ENCODE measurements around the gene PASK.

PASK gene

DNA sequence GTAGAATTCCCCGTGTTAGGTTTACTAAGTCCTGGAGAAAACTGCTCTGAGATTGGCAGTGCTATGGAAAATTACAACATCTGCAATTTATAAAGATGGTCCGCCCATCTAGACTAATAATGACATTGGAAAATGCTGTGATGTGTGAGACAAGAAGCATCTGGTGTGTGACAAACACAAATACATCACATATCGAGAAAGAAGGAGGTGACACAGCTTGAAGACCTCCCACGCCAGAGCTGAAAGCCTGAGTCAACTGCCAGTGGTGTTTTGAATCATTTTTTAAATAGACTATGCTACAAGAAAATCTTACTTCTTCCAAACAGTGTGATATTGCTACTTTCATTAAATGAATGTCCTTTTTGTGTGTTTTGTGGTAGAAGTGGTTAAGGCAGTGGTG, 30.6 kb upstream of the PASK start:
- no peak for DNase-seq

DNA sequence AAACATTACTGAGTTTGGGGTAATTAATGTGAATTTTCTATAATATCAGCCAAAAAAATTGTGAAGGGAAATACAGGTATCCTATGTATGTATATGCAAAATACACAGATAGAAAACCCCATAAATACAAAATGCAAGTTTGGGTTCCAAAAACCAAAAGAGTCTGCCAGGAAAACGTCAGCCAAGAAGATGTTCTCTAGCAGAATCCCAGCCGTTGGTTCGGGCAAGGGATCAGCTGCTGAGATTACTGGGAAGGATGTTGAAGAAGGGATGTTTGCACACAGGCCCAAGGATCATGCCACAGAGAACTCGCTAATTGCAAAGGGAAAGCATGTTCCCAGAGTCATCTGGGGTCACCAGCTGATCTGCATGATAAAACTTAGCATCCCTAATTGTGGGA, 29.7 kb upstream of the PASK start:
- no peak for DNase-seq

DNA sequence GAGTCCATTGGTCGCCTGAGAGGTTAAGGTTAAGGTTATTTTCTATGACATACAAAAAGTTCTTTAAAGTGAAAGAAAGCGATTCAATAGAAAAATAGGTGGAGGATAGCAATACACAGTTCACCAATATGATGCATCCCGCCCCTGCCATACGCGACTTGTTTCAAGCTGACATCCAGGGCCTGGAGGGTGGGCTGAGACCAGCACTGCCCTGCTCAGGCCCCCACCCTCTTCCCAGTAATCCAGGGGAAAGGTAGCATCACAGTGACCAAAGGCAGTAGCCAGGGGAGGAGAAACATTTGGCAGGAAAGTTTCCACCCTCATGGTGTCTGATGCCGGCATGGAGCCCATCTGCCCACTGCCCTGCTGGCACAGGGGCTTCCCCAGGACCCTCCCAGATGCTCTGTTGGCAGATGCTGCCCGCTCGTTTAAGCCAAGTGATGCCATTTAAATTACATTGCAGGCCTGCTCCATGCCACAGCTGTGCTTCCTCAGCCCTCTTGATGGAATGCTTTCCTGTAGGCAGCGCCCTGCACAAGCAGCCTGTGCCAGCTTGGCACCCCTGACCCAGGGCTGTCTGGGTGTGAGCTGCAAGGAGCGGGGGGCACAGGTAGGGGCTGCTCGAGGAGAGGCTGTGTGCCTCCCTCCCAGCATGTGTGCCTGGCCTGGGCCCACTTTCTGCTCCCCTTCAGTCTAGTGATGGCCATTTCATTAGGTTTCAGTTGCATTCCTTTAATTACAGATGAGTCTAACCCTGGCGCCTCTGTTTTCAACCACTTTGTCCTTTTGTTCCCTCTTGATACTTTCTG, 28.5 kb upstream of the PASK start:
- DNase-seq = peak; percentile 68

DNA sequence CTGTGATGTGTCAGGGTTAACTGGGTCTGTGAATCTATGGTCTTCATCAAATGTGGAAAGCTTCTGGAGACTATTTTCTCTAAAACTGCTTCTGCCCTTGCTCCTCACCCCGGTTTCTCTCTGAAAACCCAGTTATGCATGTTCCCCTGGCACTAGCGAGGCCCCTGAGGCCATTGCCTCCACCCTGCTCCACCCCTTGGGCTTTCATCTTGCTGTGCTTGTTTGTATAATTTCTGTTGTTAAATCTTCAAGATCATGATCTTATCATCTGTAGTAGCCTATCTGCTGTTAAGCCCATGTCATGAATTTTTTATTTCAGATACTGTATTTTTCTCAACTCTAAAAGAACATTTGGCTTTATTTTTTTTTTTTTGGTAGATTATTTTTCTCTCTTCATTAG, 24.3 kb upstream of the PASK start:
- no peak for DNase-seq

DNA sequence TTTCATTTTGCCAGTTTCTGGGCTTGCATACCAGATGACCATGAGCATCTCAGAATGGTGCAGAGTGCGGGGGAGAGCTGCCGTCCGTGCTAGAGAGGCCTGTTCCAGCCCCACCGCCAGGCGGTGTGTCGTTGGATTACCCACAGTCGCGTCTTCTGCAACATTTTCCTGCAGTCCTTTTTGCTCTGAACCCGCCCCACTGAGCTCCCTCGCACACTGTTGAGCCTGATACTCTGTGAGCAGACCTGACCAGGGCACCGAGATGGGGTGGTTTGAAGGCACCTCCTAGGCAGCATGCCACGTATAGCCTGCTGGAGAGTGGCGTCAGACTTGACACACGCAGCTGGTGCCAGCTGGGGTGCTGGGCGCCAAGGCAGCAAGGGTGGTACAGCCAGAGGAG, 19.1 kb upstream of the PASK start:
- no peak for DNase-seq

DNA sequence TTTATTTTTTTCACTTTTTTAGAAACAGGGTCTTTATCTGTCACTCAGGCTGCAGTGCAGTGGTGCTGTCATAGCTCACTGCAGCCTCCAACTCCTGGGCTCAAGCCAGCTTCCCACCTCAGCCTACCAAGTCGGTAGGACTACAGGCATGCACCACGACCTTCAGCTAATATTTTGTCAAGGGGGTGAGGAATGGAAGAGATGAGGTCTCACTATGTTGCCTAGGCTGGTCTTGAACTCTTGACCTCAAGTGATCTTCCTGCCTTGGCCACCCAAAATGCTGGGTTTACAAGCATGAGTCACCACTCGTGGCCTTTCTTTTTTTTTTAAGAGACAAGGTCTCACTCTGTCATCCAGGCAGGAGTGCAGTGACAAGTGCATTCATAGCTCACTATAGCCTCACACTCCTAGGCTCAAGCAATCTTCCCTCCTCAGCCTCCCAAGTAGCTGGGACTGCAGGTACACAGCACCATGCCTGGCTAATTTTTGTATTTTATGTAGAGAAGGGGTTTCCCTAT, 14.4 kb upstream of the PASK start:
- DNase-seq = no peak

DNA sequence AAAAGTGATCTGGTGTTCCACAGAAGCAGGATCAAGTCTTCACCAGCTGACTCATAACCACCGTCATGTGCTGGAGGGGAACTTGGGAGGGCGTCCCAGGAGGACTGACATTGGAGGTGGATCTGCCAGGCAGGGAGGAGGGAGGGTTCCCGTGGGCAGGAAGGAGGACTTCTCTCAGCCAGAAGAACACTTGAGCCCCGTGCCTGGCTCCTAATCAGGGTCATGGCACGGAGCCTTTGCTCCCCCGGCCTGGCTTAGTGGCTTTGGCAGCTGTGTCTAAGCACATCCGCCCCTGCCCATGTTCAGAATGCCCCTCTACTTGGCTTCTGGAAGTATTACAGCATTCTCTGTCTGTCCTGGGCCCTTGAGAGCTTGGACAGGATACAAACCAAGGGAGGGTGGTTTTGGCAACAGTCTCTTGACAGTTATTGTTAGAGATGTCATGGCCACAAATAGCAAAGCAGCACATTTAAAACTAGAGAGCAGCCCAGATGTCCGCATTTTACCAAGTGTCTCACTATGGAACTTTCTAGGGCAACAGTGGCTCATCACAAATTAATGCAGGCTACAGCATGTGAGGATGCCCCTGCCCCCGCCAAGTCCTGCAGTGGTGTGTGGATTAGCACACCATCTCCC, 12.5 kb upstream of the PASK start:
- peak; percentile 83 for DNase-seq

DNA sequence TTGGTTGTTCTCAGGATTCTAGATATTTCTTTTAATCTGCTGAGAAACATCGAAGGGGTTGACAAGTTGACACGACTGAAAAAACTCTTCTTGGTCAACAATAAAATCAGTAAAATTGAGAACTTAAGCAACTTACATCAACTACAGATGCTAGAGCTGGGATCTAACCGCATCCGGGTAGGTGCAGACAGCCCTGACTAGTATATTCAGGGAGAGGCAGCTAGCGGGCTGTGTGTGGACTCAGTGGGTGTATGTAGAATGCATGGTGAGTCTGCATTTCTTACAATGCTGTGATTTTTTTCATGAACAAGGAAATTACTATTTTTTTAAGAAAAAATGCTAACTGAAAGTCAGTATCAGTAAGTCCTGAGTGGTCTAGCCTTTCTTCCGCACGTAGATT, 11.0 kb upstream of the PASK start:
- no peak for DNase-seq

DNA sequence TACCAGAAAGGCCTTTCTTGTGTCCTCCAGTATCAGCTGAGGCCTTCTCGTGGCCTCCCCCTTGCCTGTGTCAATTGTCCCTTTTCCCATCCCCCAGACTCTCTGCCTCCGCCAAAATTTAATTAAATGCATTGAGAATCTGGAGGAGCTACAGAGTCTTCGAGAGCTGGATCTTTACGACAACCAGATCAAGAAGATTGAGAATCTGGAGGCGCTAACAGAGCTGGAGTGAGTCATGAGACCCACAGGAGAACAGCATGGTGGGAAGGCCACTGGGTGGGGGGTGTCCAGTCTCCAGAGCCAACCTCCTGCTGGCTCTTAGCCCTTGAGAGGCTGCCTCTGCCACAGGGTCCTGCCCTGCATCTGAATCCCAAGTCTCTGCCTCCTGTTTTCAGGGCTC, 9.8 kb upstream of the PASK start:
- DNase-seq = no peak

DNA sequence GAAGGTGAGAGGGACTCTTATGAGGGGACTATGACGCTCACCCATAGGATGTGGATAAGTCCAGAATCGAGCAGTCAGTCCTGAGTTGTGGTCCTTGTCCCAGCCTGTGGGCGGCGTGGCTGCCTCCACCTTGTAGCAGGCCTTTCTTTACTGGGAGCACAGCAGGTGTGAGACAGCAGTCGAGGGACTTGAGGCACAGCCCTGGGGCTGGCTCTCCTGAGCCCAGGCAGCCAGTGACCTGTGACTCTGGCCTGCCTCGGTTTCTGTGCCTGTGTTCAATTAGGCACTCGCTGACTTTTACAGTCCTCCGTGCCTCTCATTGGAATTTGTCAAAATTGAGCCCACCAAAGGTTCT, 9.3 kb upstream of the PASK start:
- DNase-seq = no peak

DNA sequence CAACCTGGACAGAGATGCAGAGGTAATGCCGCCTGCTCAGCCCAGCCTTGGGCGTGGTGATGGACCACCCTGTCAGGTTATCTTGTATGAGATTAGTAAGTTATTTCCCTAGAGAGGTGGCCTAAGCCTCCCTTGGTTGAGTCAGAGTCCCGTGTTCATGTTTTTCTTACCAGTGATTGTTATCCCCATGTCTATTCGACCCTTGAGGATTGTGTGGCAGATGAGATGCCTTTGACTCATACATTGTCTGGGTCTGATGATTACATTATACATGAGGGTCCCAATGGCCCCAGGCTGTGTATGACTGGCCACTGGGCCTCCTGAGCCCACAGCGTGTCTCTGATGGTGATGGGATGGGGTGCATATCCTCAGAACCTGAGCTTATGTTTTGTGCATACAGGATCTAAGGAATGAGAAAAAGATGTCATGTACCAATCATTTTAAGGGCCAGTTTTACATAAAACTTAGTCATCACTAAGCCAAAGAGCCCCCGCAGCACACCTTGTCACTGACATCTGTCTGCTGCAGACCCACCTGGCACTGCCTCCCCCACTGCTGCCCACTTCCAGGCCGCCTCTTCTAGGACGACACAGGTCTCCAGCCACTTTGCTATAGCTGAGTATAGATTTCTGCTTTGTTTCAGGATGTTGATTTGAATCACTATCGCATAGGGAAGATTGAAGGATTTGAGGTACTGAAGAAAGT, 8.7 kb upstream of the PASK start:
- DNase-seq = no peak

DNA sequence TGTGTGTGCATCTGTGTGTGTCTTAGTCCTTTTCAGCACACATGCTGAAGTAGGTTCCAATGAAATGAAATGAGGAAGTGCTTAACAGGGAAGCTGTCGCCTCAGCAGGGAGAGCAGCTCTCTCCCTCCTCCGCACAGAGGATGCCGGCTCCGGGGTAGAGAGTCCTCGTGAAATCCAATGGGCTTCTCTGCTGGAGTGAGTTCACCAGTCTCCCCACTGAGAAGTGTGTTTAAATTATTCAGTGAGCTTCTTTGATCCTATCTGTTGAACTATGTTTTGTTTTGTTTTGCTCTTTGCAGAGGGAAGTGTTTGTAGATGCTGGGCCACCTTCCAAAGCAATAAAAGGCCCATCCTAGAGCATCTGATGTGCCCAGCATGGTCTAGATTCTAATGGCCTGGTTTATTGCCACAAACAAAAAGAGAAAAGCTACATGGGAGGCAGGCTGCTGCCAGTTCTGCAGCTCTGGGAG, 7.7 kb upstream of the PASK start:
- no peak for DNase-seq

DNA sequence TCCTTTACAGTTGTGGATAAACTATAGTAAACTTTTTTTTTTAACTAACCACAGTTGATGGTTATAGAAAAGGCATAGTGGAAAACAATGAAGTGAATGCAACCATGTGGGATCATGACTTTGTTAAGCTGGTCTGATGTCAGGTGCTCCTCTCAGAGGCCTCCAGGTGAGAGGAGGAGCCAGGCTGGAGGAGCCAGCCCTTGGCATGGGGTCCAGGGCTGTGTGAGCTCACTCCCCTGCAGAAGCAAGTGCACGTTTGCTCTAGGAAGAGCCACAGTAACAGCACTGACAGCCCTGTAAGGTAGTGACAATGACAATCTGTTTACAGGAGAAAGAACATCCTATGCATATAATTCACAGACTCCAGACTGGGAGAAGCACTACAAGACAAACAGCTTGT, 6.7 kb upstream of the PASK start:
- no peak for DNase-seq

DNA sequence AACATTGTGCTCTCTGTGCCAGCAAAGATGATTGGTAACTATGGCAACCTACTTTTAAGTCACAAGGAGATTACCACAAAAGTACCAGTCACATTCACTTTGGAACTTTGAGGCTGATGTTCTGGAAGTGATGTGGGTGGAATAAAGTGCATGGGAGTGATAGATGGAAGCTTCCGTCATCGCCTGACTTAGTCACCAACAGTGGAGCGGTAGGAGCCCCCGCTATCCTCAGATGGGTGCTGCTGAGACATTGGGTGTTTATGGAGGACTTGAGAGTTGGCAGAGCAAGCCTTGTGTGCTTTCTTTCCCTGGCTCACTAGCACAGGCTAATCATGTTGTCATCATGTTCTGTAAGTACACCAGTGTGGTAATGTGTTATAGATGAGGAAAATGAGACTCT, 5.6 kb upstream of the PASK start:
- DNase-seq = no peak

DNA sequence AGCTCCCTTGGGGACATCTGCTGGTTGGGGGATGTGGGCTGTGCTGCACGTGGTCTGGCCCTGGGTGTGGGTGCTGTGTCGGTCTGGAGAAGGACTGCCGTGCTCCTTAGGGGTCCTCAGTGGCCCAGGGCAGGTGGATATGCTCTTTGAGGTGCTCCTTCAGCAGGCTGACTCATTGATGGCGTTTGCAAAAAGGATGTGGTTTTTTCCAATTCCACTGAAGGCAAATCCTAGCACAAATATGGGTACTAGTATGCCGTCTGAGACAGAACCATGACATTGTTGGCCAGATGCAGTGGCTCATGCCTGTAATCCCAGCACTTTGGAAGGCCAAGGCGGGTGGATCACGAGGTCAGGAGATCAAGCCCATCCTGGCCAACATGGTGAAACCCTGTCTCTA, 4.3 kb upstream of the PASK start:
- no peak for DNase-seq

DNA sequence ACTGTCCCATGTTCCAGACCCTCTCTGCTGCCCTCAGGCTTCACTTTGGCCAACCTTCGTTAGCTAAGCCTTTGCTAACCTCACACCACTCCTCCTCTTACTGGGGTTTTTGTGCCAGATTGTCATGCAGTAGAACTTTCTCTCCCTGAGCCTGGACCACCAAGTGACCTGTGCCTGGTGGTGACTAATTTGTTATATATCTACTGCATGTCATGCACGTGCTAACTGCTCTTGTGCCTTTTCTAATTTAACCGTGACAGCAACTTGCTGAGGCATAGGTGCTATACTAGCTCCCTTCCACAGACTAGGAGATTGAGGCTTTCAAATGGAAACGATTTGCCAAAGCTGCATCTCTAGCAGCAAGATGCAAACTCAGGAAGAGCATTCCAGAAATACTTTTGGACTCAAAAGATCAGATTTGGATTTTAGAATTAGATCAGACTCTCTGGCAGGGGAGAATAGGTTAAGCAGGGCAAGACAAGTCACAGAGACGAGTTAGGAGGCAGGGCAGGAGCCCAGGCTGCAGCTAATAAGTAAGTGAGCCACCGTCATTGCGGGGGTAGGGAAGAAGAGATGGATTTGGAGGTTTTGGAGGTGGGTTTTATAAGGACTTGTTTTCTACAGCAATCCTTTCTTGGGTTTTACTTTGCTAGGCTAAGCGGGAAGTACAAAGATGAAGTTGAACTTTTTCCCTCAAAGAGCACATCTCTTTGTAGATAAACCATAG, 2.8 kb upstream of the PASK start:
- DNase-seq = no peak

DNA sequence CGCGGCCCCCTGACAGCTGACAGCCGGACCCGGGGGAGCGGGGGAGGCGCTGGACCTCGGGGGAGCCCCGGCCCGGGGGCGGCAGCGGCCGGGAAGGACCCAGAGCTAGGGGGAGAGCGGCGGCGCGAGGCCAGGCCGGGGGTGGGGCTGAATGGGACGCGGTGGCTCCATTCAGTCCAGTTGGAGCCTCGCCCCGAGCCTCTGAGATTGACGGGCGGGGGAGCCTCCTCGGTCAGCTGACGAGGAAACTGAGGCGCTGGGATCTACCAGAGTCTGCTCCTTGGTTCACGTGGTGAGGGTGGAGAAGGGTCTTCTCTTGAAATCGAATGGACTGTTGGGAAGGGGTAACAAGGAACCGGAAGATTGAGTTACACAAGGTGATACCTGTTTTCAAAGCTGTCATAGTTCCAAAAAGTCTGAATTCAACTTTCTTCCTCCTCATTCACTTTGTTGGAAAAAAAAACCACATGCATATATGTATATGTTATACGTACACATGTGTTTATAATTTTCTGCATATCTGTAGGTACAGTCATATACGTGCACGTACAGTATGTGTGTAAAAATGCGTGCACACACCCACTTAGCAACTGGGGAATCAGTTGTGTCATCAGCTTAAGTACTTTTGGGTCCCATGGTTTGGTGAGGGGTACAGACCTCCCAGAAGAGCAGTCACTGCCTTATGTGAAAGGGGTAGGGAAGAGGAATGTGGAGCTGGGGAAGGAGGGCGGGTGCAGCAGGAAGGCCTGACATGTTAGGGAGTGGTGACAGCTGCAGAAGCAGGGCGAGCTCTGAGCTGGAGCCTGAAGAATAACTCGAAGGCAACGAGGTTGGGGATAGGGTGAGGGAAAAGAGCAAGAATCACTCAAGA, 1.6 kb upstream of the PASK start:
- DNase-seq = no peak

DNA sequence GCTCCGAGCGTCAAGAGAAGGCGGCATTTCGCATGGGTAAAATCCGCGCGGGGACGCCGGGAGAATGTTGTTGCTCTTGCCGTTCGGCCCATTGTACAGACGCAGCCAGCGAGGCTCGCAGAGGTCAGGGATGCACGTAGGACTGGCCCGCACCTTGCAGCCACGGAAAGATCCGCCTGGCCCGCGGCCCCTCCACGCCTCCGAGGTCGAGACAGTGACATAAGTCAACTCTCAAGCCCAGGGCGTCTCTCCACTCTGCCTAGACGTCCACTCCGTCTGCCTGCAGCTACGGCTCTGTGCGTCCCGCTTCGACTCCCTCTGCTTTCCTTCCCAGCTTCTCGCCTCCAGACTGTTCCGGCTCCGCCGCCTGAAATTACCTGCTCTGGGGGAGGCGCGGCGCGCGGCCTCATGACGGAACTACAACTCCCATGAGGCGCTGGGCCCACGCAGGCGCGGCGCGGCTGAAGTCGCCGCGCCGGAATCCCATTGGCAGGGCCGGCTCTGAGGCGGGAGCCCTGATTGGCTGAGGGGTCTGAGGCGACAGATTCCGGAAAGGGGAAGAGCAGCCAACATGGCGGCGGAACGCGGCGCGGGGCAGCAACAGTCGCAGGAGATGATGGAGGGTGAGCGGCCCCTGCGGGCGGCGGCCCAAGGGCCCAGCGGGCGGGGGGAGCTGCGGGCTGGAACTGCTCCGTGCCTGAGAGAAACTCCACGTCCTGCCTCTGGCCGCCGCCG, 820 bp upstream of the PASK start, which contains the start of gene PPP1R7:
Gene PPP1R7, plus strand, starts transcription at position 543 of the 735 bp plus-strand sequence. Its CDS starts 29 bp downstream, at position 572.
- DNase-seq = peak; percentile 96

DNA sequence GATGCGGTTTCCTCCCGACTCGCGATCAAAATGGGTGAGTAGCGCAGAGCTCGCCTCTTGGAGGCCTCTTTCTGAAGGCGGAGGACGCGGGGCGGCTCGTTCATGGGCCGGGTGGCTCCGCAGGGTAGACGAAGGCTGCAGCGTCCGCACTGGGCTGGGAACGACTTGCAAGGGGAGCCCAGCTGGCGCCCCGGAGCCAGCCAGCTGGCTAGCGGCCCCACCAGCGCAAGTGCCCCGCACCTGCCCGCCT, 328 bp upstream of the PASK start:
- no peak for DNase-seq

DNA sequence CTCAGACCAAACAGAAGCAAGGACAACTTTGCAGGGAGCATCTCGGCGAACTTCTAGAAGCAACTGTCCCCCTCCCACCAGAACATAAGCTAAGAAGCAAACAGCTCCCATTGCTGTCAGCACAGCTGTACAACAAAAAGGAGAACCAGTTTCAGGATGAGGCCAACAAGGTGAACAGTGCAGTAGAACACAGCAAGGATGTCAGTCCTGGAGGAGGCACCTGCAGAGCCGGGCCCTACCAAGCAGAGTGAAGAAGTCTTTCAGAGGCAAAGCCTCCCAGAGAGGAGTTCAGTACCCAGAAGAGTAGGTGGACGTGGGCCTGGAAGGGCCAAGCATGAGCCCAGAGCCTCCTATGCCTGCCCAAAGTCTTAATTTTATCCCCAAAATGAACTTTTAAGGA, 1.0 kb downstream of the PASK start:
- DNase-seq = no peak

DNA sequence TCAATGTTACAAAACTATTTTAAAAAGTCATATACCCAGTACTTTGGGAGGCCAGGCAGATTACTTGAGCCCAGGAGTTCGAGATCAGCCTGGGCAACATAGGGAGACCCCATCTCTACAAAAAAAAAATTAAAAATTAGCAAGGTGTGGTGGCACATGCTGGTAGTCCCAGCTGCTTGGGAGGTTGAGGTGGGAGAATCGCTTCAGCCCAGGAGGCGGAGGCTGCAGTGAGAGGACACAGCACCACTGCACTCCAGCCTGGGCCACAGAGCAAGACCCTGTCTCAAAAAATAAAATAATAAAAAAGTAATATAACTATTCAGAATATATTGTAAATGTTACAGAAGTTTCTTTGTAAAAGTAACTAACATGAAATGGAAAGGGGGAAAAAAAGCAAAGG, 1.9 kb downstream of the PASK start:
- DNase-seq = no peak

DNA sequence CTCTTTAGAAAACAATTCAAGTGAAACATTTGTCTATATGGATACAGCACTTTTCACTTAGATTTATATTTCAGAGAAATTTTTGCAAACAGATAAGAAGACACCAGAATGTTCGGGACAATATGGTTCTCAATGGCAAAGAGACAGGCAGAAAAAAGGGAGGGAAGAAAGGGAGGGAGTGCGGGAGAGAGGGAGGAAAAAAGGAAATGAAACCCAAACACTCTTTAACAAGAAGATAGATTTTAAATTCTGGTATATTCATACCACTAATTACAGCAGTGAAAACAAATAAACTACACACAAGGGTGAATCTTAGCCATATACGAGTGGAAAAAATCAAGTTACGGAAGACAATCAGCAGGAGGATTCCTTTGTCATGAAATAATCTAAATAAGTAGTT, 3.0 kb downstream of the PASK start:
- no peak for DNase-seq
